Mucosa of stomach (tissue), 1 donor: ENCODE results near the gene CRACR2B.

Experiments
- H3K27me3 ChIP-seq: one replicate; pipeline ENCODE4 v1.7.0; 2013; ENCODE audit warnings: mild to moderate bottlenecking, low read length; ENCODE audit not compliant: control insufficient read depth, insufficient read depth
- H3K36me3 ChIP-seq: one replicate; pipeline ENCODE4 v1.7.0; 2013; ENCODE audit warnings: low read length; ENCODE audit not compliant: control insufficient read depth, insufficient read depth
- H3K4me1 ChIP-seq: one replicate; pipeline ENCODE4 v1.7.0; 2013; ENCODE audit warnings: mild to moderate bottlenecking, low read length; ENCODE audit not compliant: control insufficient read depth, insufficient read depth
- H3K4me3 ChIP-seq: one replicate; pipeline ENCODE4 v1.7.0; 2013; ENCODE audit warnings: low read length
- H3K9ac ChIP-seq: one replicate; pipeline ENCODE4 v1.7.0; 2013; ENCODE audit warnings: mild to moderate bottlenecking, low read length, moderate library complexity
- H3K9me3 ChIP-seq: one replicate; pipeline ENCODE4 v1.7.0; 2013; ENCODE audit warnings: mild to moderate bottlenecking, low read length, moderate library complexity; ENCODE audit not compliant: control insufficient read depth
- donor health status: Pancreatic carcinoma.

CRACR2B gene

DNA sequence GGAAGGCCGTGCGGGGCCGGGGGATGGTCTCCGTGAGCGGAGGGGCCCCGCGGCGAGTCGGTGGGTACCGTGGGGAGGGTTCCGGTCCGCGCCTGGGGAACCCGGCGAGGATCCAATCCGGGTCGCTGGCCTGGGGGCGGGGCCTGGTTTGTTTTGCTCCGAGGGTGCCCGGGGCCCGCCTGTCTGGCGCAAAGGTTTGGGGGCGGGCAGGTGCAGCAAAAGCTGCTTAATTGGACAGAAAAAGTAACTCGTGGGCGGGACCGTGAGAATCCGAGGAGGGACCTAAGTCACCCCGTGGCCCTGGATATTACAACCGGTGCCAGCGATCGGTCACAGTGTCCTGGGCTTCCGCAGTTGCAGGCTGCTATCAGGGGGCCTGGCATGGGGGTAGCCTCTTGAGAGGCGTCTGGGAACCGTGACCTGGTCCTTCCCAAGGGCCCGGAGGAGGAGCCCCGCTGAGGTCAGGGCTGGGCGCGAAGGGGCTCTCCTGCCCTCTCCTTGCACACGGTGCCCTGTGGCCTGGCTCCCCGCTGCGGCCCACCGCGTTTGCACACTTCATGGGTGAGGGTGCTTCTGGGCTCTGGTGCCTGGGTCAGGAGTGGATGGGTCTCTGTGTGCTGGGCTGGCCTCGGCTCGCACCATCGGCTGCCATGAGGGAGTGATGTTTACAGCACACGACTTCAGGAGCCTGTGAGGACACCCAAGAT lies 7.6 kb upstream of the CRACR2B start:
- Histone ChIP-seq H3K36me3 (no peaks in the 10 kb centered on the region), H3K27me3 (no peaks in the 10 kb centered on the region), H3K9ac (peak overlapping the region; percentile 85), H3K4me3 (peak overlapping the region; percentile 84), H3K4me1 (peaks cover 56% of the 10 kb centered on the region), H3K9me3 (no peaks in the 10 kb centered on the region)

- Histone ChIP-seq H3K4me1 (peaks cover 63% of the 10 kb centered on the region), H3K36me3 (no peaks in the 10 kb centered on the region), H3K9me3 (no peaks in the 10 kb centered on the region), H3K9ac (peak overlapping the region; percentile 85), H3K4me3 (peak overlapping the region; percentile 84), H3K27me3 (no peaks in the 10 kb centered on the region)
Measured at GRCh38 chr11:820655-821511, 6.8 kb upstream of the CRACR2B start.

GRCh38 chr11:821512-822371 lies 6.0 kb upstream of the CRACR2B start:
- H3K36me3 ChIP-seq, result no peaks in the 10 kb centered on the region
- no peaks in the 10 kb centered on the region for H3K9me3 ChIP-seq
- H3K4me1 ChIP-seq, result peaks cover 71% of the 10 kb centered on the region
- no peaks in the 10 kb centered on the region for H3K27me3 ChIP-seq
- H3K9ac ChIP-seq, result peak overlapping the region; percentile 18
- H3K4me3 ChIP-seq, result no peak overlapping the region

- H3K4me1 ChIP-seq, result peaks cover 80% of the 10 kb centered on the region
- H3K36me3 ChIP-seq, result no peaks in the 10 kb centered on the region
- H3K27me3 ChIP-seq, result peaks cover 8% of the 10 kb centered on the region
- no peak overlapping the region for H3K9ac ChIP-seq
- H3K4me3 ChIP-seq, result no peak overlapping the region
- no peaks in the 10 kb centered on the region for H3K9me3 ChIP-seq
Measured at GRCh38 chr11:823441-824291, 4.1 kb upstream of the CRACR2B start.

GRCh38 chr11:824292-824880 lies 3.3 kb upstream of the CRACR2B start:
- Histone ChIP-seq H3K9me3 (no peaks in the 10 kb centered on the region), H3K36me3 (no peaks in the 10 kb centered on the region), H3K27me3 (peaks cover 8% of the 10 kb centered on the region), H3K4me3 (no peak overlapping the region), H3K4me1 (peaks cover 84% of the 10 kb centered on the region), H3K9ac (peak overlapping the region; percentile 89)

DNA sequence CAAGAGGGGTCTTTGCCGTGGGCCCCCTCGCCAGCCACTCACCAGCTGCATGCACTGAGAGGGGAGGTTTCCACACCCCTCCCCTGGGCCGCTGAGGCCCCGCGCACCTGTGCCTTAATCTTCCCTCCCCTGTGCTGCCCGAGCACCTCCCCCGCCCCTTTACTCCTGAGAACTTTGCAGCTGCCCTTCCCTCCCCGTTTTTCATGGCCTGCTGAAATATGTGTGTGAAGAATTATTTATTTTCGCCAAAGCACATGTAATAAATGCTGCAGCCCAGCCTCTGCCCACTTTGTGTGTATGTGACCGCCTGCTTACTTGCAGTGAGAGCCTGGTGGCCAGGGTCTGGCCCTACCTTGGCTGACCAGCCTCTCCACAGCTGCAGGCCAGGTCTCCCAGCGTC lies 2.8 kb upstream of the CRACR2B start:
- Histone ChIP-seq H3K9me3 (no peaks in the 10 kb centered on the region), H3K9ac (peak overlapping the region; percentile 89), H3K4me1 (peaks cover 90% of the 10 kb centered on the region)

DNA sequence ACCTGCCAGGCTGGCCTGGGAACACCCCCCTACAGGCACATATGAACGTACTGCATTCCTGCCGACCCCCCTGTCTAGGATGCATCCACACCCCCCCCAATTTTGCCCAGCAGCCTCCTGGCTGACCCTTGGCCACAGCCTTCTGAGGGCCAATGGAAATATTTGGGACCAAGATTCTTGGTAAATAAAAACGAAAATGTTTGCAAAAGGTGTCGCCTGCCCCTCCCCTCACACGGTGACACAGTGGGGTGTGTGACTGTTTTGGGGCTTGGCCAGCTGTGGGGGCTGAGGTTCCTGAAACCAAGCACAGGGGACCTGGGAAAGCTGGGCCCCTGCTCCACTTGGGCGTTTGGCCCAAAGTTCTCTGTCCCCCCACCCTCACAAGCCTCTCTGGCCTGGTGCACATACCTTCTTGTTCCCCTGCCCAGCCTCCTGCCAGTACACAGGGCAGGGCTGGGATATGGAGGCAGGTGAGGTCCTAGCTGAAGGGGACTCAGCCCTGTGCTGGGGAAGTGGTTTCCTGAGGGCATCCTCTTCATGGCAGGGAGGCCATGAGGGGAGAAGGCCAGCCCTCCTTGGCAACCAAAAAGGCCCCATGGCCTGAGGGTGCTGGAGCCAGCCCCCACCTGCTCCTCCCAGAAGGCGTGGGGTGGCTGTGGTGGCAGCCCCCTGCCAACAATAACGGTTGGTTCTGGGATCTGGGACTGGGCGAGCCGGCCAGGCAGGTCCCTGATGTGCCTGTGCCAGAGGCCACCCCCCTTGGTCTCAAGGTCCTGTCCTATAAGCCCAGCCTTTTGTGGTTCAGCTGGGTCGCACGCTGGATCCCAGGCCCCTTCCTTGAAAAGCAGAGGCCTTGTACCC lies 2.1 kb upstream of the CRACR2B start:
- no peaks in the 10 kb centered on the region for H3K36me3 ChIP-seq
- peak overlapping the region; percentile 89 for H3K9ac ChIP-seq
- peaks cover 12% of the 10 kb centered on the region for H3K27me3 ChIP-seq
- H3K4me3 ChIP-seq, result no peak overlapping the region
- H3K4me1 ChIP-seq, result peaks cover 91% of the 10 kb centered on the region
- H3K9me3 ChIP-seq, result no peaks in the 10 kb centered on the region

More for the DNA sequence above, 2.8 kb upstream of the CRACR2B start:
- H3K4me3 ChIP-seq, result no peak overlapping the region
- H3K36me3 ChIP-seq, result no peaks in the 10 kb centered on the region
- H3K27me3 ChIP-seq, result peaks cover 8% of the 10 kb centered on the region

DNA sequence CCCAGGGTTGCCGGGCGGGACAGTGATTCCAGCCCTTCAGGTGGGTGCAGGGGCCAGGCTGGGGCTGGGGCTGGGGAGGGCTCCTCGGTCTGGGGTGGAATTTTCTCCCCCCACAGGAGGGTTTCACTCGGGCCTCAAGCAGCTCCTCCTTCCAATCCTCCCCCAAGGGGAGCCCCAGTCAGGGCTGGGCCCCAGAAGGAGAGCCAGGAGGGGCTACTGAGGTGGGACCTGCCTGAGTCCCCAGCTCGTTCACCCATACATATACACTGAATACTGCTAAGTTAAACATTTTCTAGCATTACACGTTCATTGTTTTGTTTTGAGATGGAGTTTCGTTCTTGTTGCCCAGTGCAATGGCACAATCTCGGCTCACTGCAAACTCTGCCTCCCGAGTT lies 1.5 kb upstream of the CRACR2B start:
- H3K36me3 ChIP-seq, result no peaks in the 10 kb centered on the region
- peaks cover 18% of the 10 kb centered on the region for H3K27me3 ChIP-seq
- peak overlapping the region; percentile 89 for H3K9ac ChIP-seq
- H3K9me3 ChIP-seq, result no peaks in the 10 kb centered on the region
- no peak overlapping the region for H3K4me3 ChIP-seq
- peaks cover 91% of the 10 kb centered on the region for H3K4me1 ChIP-seq

GRCh38 chr11:826836-827145 lies 928 bp upstream of the CRACR2B start:
- Histone ChIP-seq H3K4me3 (no peak overlapping the region), H3K36me3 (no peaks in the 10 kb centered on the region), H3K4me1 (peaks cover 91% of the 10 kb centered on the region), H3K9ac (peak overlapping the region; percentile 89), H3K9me3 (no peaks in the 10 kb centered on the region), H3K27me3 (peaks cover 19% of the 10 kb centered on the region)

- Histone ChIP-seq H3K36me3 (no peaks in the 10 kb centered on the region), H3K4me1 (peaks cover 91% of the 10 kb centered on the region), H3K9me3 (no peaks in the 10 kb centered on the region), H3K27me3 (peaks cover 19% of the 10 kb centered on the region), H3K4me3 (peak overlapping the region; percentile 41), H3K9ac (peak overlapping the region; percentile 89)
Measured at GRCh38 chr11:827146-827896, 398 bp upstream of the CRACR2B start.
